HG02938 (cell line): ENCODE data around the gene C18orf63.
"Not testable (repeated sequence)": the region's sequence is repeated elsewhere in the genome, so short reads cannot be mapped to it uniquely, and the experiment has no call there.

ENCODE experiments used
- ATAC-seq: cut with Tn5 transposase; IDR thresholded peaks from one replicate; pipeline ENCODE4 v1.9.1; 2021; ENCODE audit warnings: mild to moderate bottlenecking, moderate library complexity; ENCODE audit not compliant: unreplicated experiment

C18orf63 gene

GRCh38 chr18:74286106-74286855 lies 29.4 kb upstream of the C18orf63 start:
- ATAC-seq = no peak

GRCh38 chr18:74286856-74287255 lies 28.8 kb upstream of the C18orf63 start:
- no peak for ATAC-seq

- no peak for ATAC-seq
These were observed 27.6 kb upstream of the C18orf63 start for GRCh38 chr18:74288041-74288440.

- no peak for ATAC-seq
These were observed 26.9 kb upstream of the C18orf63 start for GRCh38 chr18:74288730-74289129.

GRCh38 chr18:74289137-74289536 lies 26.5 kb upstream of the C18orf63 start:
- no peak for ATAC-seq

- ATAC-seq = no peak
These were observed 25.6 kb upstream of the C18orf63 start for GRCh38 chr18:74290021-74290420.

- no peak for ATAC-seq
These were observed 24.7 kb upstream of the C18orf63 start for GRCh38 chr18:74290794-74291471.

- ATAC-seq = no peak
These were observed 24.2 kb upstream of the C18orf63 start for GRCh38 chr18:74291472-74291770.

GRCh38 chr18:74291771-74292540 lies 23.7 kb upstream of the C18orf63 start, which contains the start of gene CYB5A:
Gene CYB5A (minus strand): TSS chr18:74291963. CDS start chr18:74291875, 88 bp downstream.
- peak; percentile 99 for ATAC-seq

GRCh38 chr18:74292541-74292858 lies 23.1 kb upstream of the C18orf63 start:
- ATAC-seq = no peak

- not testable (repeated sequence) for ATAC-seq
These were observed 22.7 kb upstream of the C18orf63 start for GRCh38 chr18:74292982-74293381.

GRCh38 chr18:74294526-74294925 lies 21.1 kb upstream of the C18orf63 start:
- ATAC-seq = no peak

GRCh38 chr18:74299162-74299561 lies 16.5 kb upstream of the C18orf63 start:
- ATAC-seq = no peak

GRCh38 chr18:74299746-74300145 lies 15.9 kb upstream of the C18orf63 start:
- no peak for ATAC-seq

- no peak for ATAC-seq
These were observed 12.3 kb upstream of the C18orf63 start for GRCh38 chr18:74303306-74303705.

- ATAC-seq = no peak
These were observed 11.7 kb upstream of the C18orf63 start for GRCh38 chr18:74303936-74304335.

GRCh38 chr18:74310411-74310810 lies 5.2 kb upstream of the C18orf63 start:
- peak; percentile 88 for ATAC-seq

GRCh38 chr18:74311000-74311399 lies 4.6 kb upstream of the C18orf63 start:
- no peak for ATAC-seq

- no peak for ATAC-seq
These were observed 728 bp upstream of the C18orf63 start for GRCh38 chr18:74314759-74315463.

GRCh38 chr18:74316257-74317170 lies 875 bp downstream of the C18orf63 start:
- no peak for ATAC-seq
